ENCODE measurements around the gene PET100. TPM values are rescaled to one million over a fixed set of nuclear protein-coding genes. Genes with fewer than 3 reads are reported as not detected.

PET100 gene
- total and polyA plus RNA-seq, 10 of the 15 experiments (the other 5 are each of a cell fraction or from before 2014, with no cell fraction given): 47.0 to 462 (median 126) TPM

- no peak for TF ChIP-seq CUX1 (IDR thresholded peaks at IDR 0.05; ENCODE audit: insufficient replicate concordance, low read depth, low read length)
- no peak for TF ChIP-seq IRF3 (IDR thresholded peaks at IDR 0.05)
- TF ChIP-seq RELB (IDR thresholded peaks at IDR 0.05; ENCODE audit: low read depth): no peak
Observed at GRCh38 chr19:7624810-7625209, 4.8 kb upstream of the PET100 start (continued).

Data from GM12878 (cell line).